GM19452 (cell line): Measurements from ENCODE around the gene CHMP4A.

Experiments used
- ATAC-seq: cut with Tn5 transposase; IDR thresholded peaks from one replicate; pipeline ENCODE4 v1.9.1; 2021; ENCODE audit not compliant: unreplicated experiment

CHMP4A gene, protein sequence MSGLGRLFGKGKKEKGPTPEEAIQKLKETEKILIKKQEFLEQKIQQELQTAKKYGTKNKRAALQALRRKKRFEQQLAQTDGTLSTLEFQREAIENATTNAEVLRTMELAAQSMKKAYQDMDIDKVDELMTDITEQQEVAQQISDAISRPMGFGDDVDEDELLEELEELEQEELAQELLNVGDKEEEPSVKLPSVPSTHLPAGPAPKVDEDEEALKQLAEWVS

DNA sequence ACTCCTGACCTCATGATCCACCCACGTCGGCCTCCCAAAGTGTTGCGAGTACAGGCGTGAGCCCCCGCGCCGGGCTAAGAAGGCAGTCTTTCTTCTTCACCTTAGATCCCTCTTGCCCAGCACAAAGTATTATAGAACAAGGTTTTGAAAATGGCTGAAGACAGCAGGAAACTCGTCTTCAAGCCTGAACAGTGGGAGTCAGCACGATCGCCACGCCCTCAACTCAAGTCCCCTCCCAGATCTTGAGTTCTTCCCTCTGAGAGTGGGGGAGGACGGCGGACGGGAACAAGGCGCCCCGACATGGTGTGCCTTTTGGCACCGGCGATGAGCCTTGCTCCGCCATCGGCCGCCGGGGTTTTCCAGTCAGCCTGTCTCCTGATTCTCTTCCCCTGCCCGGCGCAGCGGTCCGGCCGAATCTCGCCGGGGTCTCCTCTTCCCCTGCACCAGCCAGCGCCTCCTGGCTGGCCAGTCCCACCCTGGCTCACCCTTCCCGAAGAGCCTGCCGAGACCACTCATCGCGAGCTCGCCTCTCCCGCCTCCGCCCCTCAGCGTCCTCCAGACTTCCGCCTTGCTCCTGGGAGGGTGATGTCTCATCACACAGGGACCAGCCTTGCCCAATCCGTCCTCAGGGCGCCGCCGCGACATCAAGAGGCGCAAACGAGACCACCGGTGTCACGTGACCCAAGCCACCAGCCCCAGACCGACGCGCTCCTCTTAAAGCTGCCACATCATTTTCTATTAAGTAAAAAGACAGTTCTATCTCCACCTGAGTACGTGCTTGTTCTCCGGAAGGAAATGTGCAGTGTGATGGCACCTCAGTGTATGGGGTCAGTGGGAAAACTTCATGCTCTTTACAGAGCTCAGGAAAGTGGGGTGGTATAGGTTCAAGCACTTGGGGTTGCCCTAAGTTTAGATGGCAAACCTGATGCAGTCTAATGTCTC lies at the start of gene CHMP4A:
CHMP4A (minus strand) TSS at position 565 of the 942 bp plus-strand sequence; CDS start at position 516, 49 bp downstream.
- peak; percentile 79 for ATAC-seq

GRCh38 chr14:24261969-24262327 lies 48.7 kb upstream of the CHMP4A start:
- no peak for ATAC-seq

GRCh38 chr14:24261256-24261968 lies 48.1 kb upstream of the CHMP4A start:
- no peak for ATAC-seq

DNA sequence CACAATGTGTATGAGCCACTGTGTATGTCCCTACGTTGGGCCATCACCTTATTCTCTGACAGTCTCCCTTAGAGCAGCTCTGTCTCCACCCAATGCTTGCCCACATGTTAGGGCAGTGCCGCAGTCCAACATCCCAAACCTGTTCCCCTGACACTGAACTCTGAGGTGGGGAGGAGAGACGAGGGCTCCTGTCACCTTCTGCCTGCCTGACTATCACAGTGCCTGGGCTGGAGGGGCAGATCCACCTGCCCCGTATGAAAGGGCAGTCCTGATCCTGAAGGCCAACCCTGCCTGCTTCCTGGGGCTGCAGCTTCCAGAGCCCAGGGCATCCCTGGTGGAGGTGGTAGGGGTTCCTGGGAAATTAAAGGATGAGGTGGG lies 47.5 kb upstream of the CHMP4A start:
- no peak for ATAC-seq

GRCh38 chr14:24260026-24260779 lies 46.9 kb upstream of the CHMP4A start:
- ATAC-seq = no peak

DNA sequence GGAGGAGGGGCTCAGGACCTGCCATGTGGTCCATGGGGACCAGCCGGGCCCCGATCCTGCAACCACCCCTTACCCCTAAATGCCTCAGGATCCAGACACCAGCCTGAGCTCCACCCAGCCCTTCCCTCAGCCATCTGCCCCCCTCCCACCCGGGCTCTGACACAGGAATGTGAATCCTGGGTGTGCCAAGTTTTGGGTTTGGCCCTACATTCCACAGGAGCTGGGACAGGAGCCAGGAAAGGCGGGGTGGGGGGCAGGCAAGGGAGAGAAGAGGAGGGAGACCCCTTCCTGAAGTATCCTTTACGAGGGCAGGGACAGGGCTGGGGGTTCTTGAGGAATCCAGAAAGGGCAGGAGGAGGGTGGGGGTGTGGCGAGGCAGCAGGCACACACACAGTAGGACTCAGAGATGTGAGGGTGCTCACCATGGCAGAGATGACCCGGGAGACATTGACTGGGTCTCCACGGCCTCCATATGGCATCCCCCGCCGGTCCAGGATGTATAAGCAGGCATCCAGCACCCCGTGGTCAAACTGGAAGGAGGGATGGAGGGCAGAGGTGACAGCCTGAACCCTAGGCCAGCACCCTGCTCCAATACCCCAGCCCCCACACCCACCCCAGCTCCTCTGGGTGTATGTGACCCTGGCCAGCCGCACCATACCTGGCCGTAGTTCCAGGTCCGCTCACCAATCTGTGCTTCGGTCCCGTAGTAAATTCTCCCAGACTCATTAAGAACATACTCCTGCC lies 46.2 kb upstream of the CHMP4A start:
- no peak for ATAC-seq

DNA sequence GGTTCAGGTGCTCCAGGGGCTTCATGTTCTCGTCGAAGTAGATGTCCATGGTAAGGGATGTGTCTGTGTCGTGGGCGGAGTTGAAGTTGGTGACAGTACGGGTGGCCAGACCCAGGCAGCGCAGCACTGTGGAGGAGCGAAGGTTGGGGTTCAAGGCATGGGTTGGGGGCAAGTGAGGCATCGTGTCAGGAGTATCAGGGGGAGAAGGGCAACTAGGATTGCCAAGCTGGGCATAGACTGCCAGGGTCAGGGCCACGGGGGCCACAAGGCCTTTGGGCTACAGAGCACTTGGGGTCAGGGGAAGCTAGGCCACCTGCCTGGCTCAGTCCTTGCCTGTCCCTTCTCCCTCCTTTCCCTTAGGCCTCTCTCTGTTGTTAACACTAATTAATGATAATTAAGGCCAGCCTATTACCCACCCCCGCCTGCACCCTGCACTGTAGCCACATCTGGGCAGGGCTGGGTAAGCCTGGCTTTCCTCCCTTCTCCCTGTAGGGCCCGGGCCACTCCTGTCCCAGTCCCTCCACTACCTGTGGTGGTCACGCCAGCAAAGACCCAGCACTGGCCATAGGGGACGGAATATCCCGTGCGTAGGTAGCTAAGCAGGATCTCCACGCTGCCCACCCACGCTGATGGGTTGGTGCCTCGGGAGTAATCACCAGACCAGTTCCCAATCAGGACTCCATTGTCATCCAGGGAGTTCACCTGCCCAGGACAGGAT lies 45.4 kb upstream of the CHMP4A start:
- no peak for ATAC-seq

GRCh38 chr14:24258119-24258518 lies 44.8 kb upstream of the CHMP4A start:
- no peak for ATAC-seq

GRCh38 chr14:24256960-24257359 lies 43.7 kb upstream of the CHMP4A start:
- no peak for ATAC-seq

- ATAC-seq = no peak
Observed at GRCh38 chr14:24255931-24256711, 42.8 kb upstream of the CHMP4A start.

GRCh38 chr14:24255438-24255837 lies 42.1 kb upstream of the CHMP4A start:
- no peak for ATAC-seq

- ATAC-seq = no peak
Observed at GRCh38 chr14:24254630-24255392, 41.5 kb upstream of the CHMP4A start.

DNA sequence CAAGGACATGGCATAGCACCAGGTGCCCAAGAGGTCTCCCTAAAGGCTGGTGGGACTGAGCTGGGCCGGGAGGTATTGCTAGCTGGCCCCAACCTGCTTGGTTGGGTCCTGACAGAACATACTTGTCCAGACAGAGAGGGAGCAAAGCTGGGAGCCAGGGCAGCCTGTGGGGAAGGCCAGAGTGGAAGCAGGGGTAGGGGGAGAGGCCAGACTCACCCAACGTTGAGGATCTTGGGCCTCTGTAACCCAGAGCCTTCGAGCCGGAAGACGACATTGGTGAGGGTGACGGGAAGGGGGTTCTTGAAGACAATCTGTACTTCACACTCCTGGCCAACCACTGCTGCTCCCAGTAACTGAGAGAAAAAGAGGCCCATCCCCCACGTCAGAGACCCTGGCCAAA lies 40.6 kb upstream of the CHMP4A start:
- no peak for ATAC-seq

DNA sequence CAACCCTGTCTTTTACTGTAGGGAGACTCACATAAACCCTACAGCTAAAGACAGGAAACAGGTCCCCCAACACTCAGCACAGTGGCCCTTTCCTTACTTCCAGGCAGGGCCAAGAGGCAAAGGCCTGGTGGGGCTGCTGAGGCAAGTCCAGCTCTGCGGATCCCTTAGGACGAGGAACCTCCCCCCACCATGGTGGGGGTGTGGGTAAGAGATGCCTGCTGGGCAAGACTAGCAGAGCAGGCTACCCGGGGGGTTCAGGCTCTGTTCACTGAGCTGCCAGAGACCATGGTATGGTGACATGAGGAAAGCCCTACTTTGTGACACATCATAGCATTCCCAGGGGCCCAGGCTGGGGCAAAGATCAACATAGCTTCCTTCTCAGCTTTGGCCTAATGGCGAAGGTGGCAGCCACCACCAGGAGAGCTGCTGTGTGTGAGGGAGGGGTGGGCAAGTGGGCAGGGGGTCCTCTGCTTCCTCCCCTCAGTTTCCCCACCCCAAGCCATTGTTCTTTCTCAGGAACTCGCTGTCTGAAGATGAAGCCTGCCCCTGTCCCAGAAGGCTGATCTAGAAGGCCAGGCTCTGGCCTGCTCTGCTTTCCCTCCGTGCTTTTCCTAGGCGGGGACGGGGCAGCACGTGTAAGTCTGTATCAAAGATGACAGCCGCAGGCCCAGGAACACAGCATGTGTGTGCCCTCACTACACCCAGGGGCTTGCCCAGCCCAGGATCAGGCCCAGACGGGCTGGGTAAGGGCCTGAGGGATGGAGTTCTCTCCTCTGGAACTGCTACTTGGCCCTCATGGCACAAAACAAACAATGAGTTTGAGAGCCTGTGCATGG lies 39.2 kb upstream of the CHMP4A start:
- ATAC-seq = no peak

GRCh38 chr14:24251880-24252288 lies 38.6 kb upstream of the CHMP4A start:
- no peak for ATAC-seq

DNA sequence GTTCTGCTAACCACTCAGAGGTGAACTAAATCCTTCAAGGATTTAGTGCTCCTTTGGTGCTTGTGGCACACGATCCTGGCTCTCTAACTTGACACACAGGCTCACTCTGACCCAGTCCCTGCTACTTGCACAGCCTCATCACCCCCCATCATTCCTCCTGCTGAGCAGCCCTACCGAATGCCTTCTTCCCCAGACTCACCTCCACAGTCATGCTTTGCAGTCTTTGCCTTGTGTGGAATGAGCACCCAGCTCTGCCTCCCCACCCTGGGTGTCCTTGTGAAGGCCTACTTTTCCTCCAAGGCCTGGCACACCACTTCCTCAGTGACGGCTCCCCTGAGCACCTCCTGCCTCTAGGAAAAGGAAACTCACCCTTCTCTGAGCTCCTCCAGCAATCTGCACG lies 37.1 kb upstream of the CHMP4A start:
- no peak for ATAC-seq
